HFF-Myc (cell line): Measurements from ENCODE around the gene MKX.

Experiments used
- DNase-seq: peaks from one replicate; pipeline ENCODE4 v3.0.0-alpha.2; 2011; ENCODE audit warnings: low read depth; ENCODE audit errors: extremely low read depth
- H3K4me3 ChIP-seq: replicated peaks from 2 replicates; pipeline ENCODE4 v1.5.1; 2011; ENCODE audit warnings: low read depth, mild to moderate bottlenecking, control low read depth, low read length
- TF ChIP-seq, protein P1 (sequence below): IDR thresholded peaks from 2 replicates; pipeline ENCODE4 v1.5.1; 2012; ENCODE audit warnings: mild to moderate bottlenecking, low read depth, low read length, control low read depth; ENCODE audit errors: missing control alignments

The MKX gene

DNA sequence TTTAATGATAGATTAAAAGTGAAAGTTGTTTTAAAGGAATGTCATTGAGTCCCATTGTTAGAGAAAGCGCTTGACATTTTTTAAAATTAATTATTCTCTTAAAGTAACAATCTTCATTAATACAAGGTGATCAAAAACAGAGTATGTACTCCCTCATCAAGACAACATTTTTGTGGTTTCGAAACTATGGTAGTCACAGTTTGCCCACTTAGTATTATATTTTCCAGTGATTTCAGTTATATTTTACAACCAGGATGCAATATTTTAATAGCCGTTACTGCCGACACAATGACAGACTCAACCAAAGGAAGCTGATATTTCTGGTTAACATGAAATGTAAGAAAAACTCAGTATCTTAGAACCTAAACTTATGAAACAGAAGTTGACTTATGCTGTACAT is 31.3 kb downstream of the MKX start:
- H3K4me3 ChIP-seq = no peak overlapping the region
- TF ChIP-seq, protein P1, sequence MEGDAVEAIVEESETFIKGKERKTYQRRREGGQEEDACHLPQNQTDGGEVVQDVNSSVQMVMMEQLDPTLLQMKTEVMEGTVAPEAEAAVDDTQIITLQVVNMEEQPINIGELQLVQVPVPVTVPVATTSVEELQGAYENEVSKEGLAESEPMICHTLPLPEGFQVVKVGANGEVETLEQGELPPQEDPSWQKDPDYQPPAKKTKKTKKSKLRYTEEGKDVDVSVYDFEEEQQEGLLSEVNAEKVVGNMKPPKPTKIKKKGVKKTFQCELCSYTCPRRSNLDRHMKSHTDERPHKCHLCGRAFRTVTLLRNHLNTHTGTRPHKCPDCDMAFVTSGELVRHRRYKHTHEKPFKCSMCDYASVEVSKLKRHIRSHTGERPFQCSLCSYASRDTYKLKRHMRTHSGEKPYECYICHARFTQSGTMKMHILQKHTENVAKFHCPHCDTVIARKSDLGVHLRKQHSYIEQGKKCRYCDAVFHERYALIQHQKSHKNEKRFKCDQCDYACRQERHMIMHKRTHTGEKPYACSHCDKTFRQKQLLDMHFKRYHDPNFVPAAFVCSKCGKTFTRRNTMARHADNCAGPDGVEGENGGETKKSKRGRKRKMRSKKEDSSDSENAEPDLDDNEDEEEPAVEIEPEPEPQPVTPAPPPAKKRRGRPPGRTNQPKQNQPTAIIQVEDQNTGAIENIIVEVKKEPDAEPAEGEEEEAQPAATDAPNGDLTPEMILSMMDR = no peak
- DNase-seq = no peak

DNA sequence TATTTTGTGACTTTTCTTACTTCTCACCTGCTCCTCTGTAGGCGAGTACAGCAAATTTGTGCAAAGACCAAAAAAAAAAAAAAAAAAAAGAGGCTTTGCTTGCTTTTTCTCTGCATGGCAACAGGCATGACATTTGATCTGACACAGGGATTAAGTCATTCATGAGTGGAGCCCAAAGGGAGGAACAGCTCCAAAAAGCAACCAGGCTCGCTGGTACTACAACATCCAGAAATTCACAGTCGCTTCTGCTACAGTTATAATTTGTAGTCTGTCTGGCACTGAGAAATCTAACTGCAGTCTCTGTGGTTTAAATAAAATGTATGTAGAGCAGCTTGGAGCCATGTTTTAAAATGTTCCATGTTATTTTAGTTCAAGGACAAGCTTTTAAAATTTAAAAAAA is 31.7 kb downstream of the MKX start:
- no peak overlapping the region for H3K4me3 ChIP-seq
- TF ChIP-seq, protein P1 = no peak
- no peak for DNase-seq

DNA sequence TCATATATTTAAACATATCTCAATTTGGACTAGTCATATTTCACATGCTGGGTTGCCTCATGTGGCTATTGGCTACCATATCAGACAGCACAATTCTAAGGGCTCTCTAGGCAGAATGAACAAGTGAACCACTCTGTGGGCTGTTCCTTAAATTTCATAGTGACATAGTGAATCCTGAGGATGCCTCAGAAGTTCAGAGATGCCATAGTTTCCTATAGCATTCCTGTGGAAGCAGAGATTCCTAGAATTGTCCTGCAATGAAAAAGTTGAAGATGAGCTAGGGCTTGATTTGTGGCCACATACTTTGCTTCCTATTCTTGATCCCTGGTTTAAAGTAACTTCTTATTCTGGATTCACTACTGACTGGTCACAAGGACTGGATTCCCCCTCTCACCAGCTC is 35.6 kb downstream of the MKX start:
- DNase-seq = no peak
- no peak overlapping the region for H3K4me3 ChIP-seq
- TF ChIP-seq, protein P1 = no peak

DNA sequence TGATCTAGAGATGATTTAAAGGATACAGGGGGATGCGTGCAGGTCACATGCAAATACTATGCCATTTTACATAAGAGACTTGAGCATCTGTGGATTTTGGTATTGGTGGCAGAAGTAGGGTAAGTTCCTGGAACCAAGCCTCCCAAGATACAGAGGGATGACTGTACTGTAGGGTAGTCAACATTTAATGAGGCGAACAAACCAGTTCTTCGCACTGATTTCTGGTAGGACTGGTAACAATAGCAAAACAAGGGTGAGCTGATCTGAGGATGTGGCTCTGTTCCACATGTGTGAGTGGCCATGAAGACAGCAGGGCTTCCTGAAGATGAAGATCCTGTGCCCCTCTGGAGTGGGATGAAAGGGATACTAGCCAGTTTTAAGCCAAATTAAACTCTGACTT is 36.3 kb downstream of the MKX start:
- no peak overlapping the region for H3K4me3 ChIP-seq
- no peak for DNase-seq
- TF ChIP-seq, protein P1 = no peak

DNA sequence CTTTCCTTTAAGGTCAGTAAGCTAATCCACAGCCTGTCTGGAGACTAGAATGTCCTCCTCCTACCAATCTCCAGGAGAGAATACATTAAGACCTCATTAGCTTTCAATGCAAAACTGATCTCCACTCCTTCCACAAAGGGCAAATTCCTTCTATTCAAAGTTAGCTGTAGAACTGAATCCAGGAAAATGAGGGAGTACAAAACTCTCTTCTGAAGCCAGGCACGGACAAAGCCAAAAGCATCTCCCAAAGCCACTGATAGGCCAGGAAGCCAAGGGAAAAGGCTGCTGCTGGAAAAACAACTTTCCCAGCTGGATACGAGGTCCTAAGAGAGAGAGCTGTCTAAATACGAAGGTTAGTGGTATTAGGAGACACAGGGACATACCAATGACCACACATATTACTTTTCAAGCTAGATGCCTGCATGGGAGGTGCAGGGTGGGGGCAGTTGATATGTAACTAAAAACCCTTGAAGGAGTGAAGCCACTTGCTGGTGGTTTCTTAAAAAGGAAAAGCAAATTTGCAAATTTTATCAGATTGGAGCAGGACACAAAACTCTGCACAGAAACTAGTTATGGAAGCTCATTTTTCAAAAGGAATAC is 43.6 kb downstream of the MKX start:
- TF ChIP-seq, protein P1 = no peak
- no peak overlapping the region for H3K4me3 ChIP-seq
- DNase-seq = no peak

DNA sequence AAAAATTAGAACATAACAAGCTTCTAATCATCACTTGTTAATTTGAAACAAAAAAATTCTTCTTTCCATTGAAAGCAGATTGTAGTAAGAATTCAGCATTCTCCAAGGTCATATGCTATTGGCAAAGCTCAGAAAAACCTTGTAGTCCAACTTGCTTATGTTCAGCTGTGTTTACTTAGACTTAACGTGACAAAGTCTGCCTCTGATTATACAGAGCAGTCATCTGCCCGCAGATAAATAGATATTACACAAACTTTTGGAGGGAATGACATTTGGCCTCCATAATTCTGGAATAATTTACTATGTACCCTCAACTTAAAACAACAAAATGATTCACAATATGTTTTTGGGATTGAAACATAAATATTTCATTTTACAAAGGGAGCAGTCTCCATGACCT is 45.8 kb downstream of the MKX start:
- no peak overlapping the region for H3K4me3 ChIP-seq
- TF ChIP-seq, protein P1 = no peak
- no peak for DNase-seq

DNA sequence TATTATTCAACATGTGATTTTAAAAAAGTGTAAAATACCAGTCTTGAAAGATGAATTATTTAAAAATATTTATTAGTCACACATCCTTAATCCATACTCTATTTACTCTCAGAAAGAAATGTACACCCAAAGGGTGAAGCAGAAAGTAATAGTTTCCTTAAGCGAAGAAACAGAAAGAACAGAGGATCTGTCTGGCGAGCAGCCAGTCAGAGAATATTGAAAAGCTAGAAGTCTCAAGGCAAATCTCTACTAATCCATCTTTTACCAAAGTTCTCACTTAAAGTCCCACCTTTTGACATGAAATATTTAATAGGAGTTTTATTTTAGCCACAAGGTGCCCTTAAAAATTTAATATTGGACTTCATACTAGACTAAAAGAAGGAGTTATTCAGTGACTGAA is 46.7 kb downstream of the MKX start:
- TF ChIP-seq, protein P1 = no peak
- no peak overlapping the region for H3K4me3 ChIP-seq
- DNase-seq = no peak
